Left ventricle myocardium inferior (tissue), 1 donor: ENCODE data around the gene WNT1. TPM values are rescaled to one million over a fixed set of nuclear protein-coding genes. Genes with fewer than 3 reads are reported as not detected.

ENCODE experiments used
- DNase-seq: peaks from one replicate; pipeline ENCODE4 v3.0.0-alpha.2; 2020
- H3K27ac ChIP-seq: fragments of 200-600 bp; replicated peaks from 2 replicates; pipeline ENCODE4 v1.8.0; 2021
- H3K27me3 ChIP-seq: fragments of 200-600 bp; 2 replicates; pipeline ENCODE4 v1.8.0; 2021; ENCODE audit warnings: low read depth
- H3K36me3 ChIP-seq: fragments of 200-600 bp; 2 replicates; pipeline ENCODE4 v1.8.0; 2021
- H3K4me1 ChIP-seq: fragments of 200-600 bp; 2 replicates; pipeline ENCODE4 v1.8.0; 2021
- H3K4me3 ChIP-seq: fragments of 200-600 bp; 2 replicates; pipeline ENCODE4 v1.8.0; 2021; ENCODE audit warnings: mild to moderate bottlenecking, moderate library complexity
- H3K9me3 ChIP-seq: fragments of 200-600 bp; replicated peaks from 2 replicates; pipeline ENCODE4 v1.8.0; 2021
- CTCF ChIP-seq: fragments of 200-600 bp; IDR thresholded peaks from 2 replicates; pipeline ENCODE4 v1.8.0; 2021; ENCODE audit warnings: antibody characterized with exemption, mild to moderate bottlenecking, borderline replicate concordance
- intact Hi-C: fragments of 100-400 bp; cut with micrococcal nuclease; formaldehyde crosslinking; loops from one replicate; pipeline ENCODE4 v1.11.0; 2022
- long read RNA-seq: library from polyadenylated mRNA; unstranded; transcript quantifications from one replicate; pipeline ENCODE4 v2.0.0, GENCODE V29; 2021
- total RNA-seq: library from RNA; stranded (reverse); fragmentation: NEBNext Ultra II Directional; extraction: Animal tissue kit (Norgen Biotek cat#: 25700); gene quantifications from one replicate; pipeline ENCODE4 v1.2.1, GENCODE V29; 2021
- donor health status: DM: no; HTN: yes; CAD: no; lungs with severe emphysema.

Gene WNT1
- not detected for total RNA-seq
- long read RNA-seq: 0 reads

DNA sequence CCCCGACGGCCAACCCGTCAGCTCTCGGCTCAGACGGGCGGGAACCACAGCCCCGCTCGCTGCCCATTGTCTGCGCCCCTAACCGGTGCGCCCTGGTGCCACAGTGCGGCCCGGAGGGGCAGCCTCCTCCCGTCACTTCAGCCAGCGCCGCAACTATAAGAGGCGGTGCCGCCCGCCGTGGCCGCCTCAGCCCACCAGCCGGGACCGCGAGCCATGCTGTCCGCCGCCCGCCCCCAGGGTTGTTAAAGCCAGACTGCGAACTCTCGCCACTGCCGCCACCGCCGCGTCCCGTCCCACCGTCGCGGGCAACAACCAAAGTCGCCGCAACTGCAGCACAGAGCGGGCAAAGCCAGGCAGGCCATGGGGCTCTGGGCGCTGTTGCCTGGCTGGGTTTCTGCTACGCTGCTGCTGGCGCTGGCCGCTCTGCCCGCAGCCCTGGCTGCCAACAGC, at the start of gene WNT1:
Gene WNT1, plus strand, starts transcription at position 32 of the 450 bp plus-strand sequence. Its CDS starts 329 bp downstream, at position 361.
- Histone ChIP-seq H3K27me3 (peaks cover 100% of the 10 kb centered on the region), H3K4me1 (peaks cover 46% of the 10 kb centered on the region), H3K4me3 (peak within 1 kb of the TSS; percentile 59), H3K27ac (no peak within 1 kb of the TSS), H3K36me3 (no peaks in the 10 kb centered on the region), H3K9me3 (no peaks in the 10 kb centered on the region)
- TF ChIP-seq CTCF: peak; percentile 42
- intact Hi-C loops: no loop called here
- DNase-seq: no peak

DNA sequence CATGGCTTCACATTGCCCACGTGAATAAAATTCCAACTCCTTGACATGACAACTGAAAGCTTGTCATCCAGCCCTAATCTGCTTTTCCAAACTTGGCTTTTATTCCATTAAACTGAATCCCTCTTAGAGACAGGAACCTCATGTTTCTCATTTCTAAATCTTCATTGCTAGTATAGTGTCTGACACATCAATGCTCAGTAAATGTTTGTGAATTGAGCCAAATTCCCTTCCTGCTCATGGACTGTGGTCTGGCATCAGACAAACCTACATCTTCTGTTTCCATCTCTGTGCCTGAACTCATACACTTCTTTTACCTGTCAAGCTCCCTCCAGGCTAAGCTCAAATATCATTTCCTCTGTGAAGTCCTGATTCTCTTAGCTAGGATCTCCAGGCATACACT, 48.6 kb upstream of the WNT1 start:
- Histone ChIP-seq H3K27me3 (no peaks in the 10 kb centered on the region), H3K9me3 (no peaks in the 10 kb centered on the region), H3K36me3 (peaks cover 36% of the 10 kb centered on the region), H3K27ac (no peak overlapping the region), H3K4me1 (peaks cover 13% of the 10 kb centered on the region), H3K4me3 (no peak overlapping the region)
- no peak for DNase-seq
- intact Hi-C loops: no loop called here
- no peak for TF ChIP-seq CTCF

DNA sequence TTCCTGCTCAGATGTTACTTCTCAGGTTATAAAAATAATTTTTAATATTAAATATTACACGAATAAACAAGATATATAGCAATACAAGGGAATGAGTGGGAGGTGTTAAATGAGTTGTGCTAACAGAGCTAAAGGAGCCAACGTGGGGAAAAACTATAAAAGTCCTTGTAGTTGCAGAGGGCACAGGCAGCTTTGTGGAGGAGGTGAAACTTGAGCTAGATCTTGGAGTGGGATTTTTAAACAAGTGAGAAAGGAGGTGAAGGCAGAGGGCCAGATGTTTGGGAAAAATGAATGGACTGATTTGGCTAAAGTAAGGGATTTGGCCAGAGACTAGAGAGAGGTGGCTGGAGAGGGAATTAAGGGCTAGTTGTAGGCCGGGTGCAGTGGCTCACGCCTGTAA, 47.6 kb upstream of the WNT1 start:
- intact Hi-C loops: no loop called here
- no peak for DNase-seq
- H3K27ac ChIP-seq: no peak overlapping the region
- H3K36me3 ChIP-seq: peaks cover 42% of the 10 kb centered on the region
- TF ChIP-seq CTCF: no peak
- no peaks in the 10 kb centered on the region for H3K27me3 ChIP-seq
- no peaks in the 10 kb centered on the region for H3K9me3 ChIP-seq
- H3K4me3 ChIP-seq: no peak overlapping the region
- peaks cover 4% of the 10 kb centered on the region for H3K4me1 ChIP-seq

GRCh38 chr12:48932878-48933277, 45.2 kb upstream of the WNT1 start:
- no peak for DNase-seq
- Histone ChIP-seq H3K4me1 (no peaks in the 10 kb centered on the region), H3K27me3 (no peaks in the 10 kb centered on the region), H3K9me3 (no peaks in the 10 kb centered on the region), H3K36me3 (peaks cover 58% of the 10 kb centered on the region), H3K27ac (no peak overlapping the region), H3K4me3 (no peak overlapping the region)
- TF ChIP-seq CTCF: no peak
- intact Hi-C loops: no loop called here

GRCh38 chr12:48933664-48934311, 44.3 kb upstream of the WNT1 start:
- no peaks in the 10 kb centered on the region for H3K9me3 ChIP-seq
- no peaks in the 10 kb centered on the region for H3K27me3 ChIP-seq
- H3K4me1 ChIP-seq: no peaks in the 10 kb centered on the region
- intact Hi-C loops: no loop called here
- no peak overlapping the region for H3K27ac ChIP-seq
- no peak for TF ChIP-seq CTCF
- H3K4me3 ChIP-seq: no peak overlapping the region
- H3K36me3 ChIP-seq: peaks cover 67% of the 10 kb centered on the region
- no peak for DNase-seq
